ENCODE measurements around the gene BICD2.

Gene BICD2

DNA sequence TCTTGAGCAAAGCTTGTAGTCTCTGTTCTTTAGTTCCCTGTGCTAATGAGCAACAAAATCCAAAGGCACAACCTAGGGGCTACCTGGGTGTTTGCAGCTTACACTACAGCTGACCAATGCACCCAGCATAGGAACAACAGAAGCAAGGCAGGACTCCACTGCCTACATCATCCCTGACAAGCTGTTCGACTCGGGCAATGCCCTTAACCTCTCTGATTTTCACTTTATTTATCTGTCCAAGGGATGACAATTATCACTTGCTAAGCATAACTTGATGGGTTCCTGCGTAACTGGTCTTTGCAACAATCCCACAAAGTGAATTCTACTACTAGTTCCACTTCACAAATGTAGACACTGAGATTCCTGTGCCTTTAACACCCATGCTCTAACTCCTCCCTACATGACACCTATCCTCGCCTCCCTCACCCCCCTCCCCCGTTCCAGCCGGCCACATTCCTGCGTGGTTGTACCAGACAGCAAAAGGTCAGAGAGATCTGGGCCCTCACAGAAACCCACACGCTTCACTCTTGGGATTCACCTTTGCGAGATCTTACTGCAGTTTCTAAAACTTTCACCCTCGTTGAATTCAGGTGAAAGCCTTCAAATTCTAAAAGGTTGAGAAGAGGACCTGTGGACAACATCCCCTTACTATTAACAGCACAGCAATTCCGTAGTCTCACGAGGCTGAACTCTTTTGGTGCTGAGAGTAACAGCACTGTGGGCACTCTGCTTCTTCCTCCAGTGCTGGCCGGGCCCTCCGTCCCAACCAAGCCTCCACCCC lies 95.7 kb downstream of the BICD2 start:
- DNase-seq (ENCODE audit: low read depth in 2 of 2), result peak; percentile 13 to 30

DNA sequence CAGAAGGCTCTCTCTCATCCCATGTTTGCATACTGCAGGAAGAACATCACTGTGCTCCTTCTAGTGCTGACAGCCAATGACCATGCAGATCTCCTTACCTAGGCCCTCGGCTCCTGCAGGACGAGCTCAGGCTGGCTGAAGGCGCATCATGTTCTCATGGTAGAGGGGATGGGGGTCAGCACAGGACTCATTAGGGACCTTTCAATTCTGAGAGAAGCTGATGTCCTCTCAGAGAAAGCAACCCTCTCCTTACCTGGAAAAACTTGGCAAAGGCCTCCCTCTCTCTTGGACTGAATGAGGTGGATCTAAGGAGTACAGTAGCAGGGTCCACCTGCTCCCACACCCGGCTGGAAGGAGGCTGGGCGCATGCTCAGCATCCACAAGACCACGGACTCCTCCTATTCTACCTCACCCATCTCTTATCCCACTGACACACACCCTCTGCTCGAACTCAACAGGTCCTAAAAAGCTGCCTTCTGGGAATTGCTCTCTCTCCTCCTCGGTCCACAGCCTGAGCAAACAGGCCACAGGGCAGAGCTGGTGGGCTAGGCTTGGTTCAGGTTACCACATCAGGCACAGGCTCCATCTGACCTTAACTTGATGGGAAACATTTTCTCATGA lies 97.6 kb downstream of the BICD2 start:
- DNase-seq (ENCODE audit: low read depth in 2 of 2), result no peak

DNA sequence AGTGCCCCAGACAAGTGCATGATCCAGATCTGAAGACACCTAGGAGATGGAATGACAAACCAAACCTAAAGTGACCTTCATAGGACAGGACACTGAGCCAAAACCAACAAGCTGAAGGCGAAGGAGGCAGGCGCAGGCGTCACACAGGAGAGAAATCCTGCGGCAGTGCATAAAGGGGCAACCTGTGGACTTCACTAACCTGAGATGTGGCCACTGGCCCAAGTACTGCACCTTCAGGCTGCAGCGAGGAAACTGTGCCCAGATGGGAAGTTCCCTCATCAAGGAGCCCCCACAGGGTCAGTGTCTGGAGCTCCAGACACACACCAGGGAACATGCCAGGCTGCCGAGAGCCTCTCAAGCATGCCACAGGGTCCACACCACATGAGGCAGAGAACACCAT lies 98.4 kb downstream of the BICD2 start:
- no peak for DNase-seq (ENCODE audit: low read depth in 2 of 2)

DNA sequence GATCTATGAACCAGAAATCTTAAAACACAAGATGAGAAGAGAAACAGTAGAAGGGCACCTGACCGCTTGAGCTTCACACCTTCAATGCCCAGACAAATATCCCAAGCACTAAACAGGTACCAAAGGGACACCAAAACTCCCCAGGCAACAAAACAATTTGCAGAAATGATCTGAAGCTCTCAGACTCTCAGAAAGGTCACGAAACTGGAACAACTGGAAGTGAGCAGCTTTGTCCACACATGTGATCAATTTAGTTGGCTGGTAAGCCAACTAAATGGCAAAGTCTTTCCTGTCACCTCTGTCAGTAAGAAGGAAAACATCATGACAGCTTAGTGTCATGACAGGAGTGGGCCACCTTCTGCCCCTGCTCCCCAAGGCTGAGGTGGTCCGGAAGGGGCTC lies 98.8 kb downstream of the BICD2 start:
- no peak for DNase-seq (ENCODE audit: low read depth in 2 of 2)

DNA sequence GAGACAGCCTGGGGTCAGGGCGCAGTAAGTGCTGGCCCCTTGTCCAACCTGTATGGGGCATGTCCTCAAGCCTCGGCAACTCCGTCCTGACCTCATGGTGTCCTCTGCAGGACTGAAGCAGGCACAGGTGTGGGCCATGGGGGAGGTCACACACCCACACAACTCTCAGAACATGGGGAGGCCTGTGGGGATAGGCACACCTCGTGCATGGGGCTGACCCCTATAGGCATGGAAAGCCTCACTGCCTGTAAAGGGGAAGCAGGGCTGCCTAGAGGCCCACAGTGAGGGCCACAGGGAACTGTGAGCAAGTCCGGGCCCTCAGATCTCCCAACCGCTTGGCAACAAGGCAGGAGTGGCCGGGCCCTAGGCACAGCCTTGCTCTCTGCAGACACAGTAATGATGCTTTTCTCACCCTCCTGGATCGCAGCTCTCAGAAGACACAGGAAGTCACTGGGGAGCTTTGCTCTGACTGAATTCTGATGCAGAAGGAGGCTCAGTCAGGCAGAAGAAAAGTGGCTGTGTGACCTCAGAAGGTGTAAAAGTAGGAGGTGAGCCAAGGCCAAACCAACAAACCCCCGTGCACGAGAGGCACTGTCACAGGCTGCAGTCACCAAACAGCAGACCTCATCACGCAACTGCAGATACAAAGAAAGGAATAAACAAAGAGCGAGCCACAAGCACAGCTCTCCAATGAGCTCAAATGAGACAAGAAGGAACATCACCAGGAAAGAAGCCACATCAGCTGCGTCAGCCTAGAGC lies 100.1 kb downstream of the BICD2 start:
- DNase-seq (ENCODE audit: low read depth in 2 of 2), result no peak

DNA sequence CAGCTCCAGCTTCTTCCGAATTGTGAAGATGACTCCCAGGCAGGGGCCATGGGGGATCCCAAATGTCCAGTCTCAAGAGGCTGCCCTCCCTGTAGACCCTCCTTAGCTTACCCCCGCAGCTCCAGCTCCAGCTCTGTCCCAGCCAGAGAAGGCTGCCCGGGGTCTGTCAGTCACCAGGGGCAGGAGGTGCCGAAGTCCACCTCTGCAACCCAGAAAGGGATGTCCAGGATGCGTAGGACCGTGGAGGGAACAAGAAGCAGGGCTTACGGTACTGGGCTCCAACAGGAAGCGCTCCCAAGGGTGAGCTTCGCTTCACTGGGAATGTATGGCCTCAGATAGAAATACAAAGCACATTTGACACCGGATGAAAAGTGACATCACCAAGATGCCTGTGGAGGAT lies 100.7 kb downstream of the BICD2 start:
- DNase-seq (ENCODE audit: low read depth in 2 of 2), result no peak

DNA sequence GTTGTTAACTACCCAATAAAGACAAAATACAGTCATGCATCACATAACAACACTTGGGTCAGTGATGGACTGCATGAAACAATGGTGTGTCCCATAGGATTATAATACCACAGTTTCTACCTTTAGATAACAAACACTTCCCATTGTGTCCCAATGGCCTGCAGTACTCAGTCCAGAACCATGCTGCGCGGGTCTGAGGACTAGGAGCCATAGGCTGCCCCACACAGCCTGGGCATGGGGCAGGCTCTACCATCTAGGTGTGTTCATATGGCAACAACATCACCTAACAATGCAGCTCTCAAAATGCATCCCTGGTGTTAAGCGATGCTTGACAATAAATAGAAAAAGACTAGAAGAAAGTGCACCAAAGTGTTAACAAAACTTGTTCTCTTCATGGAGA lies 101.5 kb downstream of the BICD2 start:
- DNase-seq (ENCODE audit: low read depth in 2 of 2), result no peak

DNA sequence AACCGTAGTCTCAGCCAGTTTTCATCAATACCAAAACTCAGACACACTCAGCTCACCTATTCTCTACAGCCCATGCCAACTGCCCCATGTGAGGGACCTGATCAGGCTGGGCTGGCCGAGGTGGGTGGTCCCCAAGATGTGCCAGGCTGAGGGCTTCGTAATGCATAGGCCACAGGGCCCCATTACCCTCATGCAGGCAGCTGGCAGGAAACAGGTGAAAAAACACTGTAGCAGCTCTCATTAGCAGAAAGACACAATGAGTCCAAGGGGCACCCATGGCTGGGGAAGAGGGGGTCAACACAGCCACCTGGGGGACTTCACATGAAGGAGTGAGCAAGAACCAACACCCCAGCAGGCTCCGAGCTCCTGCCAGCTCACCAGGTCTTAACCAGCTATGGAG lies 102.9 kb downstream of the BICD2 start:
- DNase-seq (ENCODE audit: low read depth in 2 of 2), result no peak
